ENCODE results near the gene DPH1.

- no peak for TF ChIP-seq RCOR1 (IDR thresholded peaks at IDR 0.05; ENCODE audit: insufficient replicate concordance, low read length)
- TF ChIP-seq POLR2A (IDR thresholded peaks at IDR 0.05; ENCODE audit: low read depth, low read length) = no peak
Observed at GRCh38 chr17:2019723-2020122, 10.2 kb upstream of the DPH1 start.
